Activated T-cell treated with anti-CD3 and anti-CD28 coated beads for 4 hours (primary cell): ENCODE data around the gene ZNF804A.
"Not testable (repeated sequence)": the region's sequence is repeated elsewhere in the genome, so short reads cannot be mapped to it uniquely, and the experiment has no call there.

Experiments used
- DNase-seq: peaks from one replicate; pipeline ENCODE4 v3.0.0-alpha.2; 2020

ZNF804A gene

DNA sequence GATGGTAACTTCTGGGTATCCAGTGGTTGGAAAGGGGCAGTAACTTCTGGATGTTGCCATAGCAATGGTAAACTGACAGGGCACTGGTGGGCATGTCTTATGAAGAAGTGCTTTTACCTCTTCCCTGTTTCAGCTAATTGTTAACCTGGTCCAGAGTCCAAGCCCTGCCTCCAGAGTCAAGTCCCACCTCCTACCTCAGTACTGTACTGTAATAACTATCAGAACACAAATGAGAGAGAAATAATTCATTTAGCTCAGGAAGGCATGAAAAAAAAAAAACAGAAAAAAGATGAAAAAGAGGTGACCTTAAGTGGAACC, 237.0 kb downstream of the ZNF804A start:
- no peak for DNase-seq

DNA sequence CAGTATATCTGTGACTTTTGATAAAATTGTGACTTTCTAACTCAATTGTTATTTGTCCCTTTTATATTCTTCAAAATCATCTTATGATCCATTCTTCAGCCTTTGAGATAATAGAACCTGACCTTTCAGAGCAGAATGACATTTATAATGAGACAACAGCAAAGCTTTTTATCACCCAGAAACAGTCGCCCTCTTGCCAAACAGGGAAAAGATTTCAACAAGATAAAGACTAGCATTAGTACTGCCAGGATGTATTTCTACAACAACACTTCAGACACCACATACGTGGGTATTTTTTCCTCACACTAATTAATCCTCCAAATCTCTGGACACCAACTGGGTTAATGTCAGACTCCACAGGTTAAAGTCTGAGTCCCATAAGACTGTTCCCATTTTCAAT, 249.0 kb downstream of the ZNF804A start:
- no peak for DNase-seq

DNA sequence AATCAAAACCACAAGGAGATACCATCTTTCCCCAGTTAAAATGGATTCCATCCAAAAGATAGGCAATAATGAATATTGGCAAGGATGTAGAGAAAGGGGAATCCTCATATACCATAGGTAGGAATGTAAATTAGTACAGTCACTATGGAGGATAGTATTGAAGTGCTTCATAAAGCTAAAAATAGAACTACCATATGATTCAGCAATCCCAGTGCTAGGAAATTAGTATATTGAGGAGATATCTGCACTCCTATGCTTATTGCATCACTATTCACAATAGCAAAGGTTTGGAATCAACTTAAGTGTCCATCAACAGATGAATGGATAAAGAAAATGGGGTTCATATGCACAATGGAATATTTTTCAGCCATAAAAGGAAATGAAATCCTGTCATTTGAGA, 251.2 kb downstream of the ZNF804A start:
- no peak for DNase-seq

DNA sequence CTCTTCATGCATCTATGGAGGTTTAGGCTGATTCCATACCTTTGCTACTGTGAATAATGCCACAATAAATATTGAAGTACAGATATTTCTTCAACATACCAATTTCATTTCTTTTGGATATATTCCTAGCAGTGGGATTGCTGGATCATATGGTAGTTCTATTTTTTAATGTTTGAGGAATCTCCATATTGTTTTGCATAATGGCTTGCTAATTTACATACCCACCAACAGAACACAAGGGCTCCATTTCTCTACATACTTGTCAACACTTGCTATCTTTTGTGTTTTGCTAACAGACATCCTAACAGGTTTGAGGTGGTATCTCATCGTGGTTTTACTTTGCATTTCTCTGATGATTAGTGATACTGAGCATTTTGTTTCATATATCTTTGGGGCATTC, 253.2 kb downstream of the ZNF804A start:
- DNase-seq, result no peak

DNA sequence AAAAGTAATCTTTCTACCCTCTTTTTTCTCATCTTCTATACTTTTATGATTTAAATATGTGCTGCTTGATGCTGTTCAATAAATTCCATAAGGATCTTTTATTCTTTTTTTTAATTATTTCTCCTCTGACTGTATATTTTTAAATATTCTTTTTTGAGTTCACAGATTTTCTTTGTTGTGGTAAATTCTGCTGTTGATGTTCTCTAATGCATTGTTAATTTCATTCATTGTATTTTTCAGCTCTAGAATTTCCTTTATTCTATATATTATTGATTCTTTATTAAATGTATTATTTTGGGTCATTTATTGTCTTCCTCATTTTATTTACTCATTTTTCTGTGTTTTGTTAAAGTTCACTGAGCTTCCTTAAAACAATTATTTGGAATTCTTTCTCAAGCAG, 260.9 kb downstream of the ZNF804A start:
- DNase-seq, result no peak

DNA sequence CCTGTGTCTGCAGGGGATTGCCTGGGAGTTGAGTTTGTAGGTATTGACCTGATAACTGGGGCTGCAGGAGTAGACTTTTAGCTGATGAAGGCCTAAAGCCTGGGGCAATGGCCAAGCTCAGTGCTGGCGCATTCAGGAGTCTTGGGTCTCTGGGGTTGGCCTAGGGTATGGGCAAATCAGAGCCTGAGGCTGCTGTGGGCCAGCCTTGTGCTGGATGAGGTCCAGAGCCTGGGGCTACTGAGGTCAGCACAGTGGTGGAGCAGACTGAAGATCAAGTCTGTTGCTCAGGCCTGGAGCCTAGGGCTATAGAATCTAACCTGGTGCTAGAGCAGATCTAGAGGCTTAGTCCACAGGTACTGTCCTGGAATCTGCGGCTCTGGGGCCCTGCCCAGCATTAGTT, 262.4 kb downstream of the ZNF804A start:
- no peak for DNase-seq

DNA sequence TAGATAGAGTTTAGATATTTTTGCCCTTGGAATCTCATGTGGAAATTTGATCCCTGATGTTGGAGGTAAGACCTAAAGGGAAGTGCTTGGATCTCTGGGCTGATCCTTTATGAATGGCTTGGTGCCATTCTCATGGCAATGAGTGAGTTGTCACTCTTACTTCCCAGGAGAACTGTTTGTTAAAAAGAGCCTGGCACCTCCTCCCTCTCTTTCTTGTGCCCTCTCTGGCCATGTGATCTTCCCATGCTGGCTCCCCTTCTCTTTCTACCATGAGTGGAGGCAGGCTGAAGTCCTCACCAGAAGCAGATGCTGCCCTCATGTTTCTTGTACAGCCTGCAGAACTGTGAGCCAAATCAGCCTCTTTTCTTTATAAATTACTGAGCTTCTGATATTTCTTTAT, 276.9 kb downstream of the ZNF804A start:
- DNase-seq, result no peak

DNA sequence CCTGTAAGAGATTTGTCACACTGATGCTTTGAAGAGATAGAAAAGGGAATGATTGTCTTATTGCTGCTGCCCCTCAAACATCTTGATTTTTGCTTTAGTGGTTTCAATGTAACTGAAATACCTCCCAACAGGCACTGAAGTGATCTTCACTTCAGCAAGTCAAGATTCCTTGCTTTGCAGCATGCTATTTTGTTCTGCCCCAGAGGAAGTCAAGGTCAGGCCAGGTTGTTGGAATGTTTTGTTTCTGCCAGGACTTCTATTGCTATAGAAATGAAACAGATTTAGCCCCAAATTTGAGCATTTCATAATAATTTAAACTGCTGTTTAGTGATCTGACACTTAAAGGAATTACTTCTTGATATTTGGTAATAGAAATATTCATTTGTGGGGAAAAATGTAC, 277.6 kb downstream of the ZNF804A start:
- no peak for DNase-seq

DNA sequence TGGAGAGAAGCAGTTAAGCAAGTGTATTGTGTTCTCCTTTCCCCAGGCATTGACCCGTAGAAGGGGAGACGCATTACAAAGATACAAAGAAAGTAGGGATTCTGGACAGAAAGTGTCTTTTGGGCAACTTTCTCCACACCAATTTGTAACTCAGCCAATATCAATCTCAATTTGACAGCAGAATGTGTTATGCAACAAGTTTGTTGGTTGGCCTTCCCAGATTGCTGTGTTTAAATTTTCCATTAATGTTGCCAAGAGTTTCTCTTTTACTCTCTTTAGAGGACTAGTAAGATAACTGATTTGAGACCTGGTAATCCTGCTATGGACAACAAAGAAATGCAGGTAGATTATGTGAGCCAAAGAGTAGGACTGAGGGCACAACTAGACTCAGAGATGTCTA, 279.6 kb downstream of the ZNF804A start:
- no peak for DNase-seq

DNA sequence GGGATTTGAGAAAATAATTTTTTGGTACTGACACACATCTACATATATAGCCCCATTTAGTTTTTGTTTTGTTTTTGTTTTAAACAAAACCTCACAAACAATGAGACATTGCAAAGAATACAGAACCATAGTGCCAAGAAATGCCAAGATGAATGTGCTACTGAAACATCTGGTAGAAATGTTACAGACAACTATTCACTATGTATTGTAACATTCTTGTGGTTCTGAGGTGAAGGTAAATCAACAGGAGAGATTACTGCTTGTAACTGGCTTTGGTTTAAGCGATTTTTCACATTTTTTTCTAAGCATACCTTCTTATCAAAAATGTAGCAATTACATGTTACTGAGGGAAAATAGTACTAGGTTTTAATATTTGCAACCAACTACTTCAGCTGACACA, 281.3 kb downstream of the ZNF804A start:
- no peak for DNase-seq

DNA sequence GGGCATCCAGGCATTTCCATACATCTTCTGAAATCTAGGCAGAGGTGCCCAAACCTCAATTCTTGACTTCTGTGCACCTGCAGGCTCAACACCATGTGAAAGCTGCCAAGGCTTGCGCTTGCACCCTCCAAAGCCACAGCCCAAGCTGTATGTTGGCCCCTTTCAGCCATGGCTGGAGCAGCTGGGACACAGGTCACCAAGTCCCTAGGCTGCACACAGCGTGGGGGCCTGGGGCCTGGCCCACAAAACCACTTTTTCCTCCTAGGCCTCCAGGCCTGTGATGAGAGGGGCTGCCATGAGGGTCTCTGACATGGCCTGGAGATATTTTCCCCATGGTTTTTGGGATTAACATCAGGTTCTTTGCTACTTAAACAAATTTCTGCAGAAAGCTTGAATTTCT, 288.3 kb downstream of the ZNF804A start:
- not testable (repeated sequence) for DNase-seq

DNA sequence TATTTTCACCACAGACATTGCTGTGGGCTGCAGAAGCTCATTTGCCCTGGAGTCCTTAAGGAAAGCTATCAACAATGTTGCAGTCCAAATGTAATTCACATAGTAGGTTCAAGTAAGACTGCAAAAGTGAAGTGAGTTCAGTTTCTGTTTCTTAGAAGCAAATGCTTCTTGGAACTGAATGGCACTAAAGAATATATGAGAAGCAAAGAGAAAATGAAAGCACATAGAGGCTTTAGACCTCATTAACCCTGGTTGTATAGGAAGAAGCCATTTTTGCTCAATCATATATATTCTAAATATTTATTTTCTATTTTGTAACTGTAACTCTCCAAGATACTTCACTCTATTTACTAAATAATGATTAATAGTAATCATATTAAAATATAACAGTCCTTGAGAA, 292.0 kb downstream of the ZNF804A start:
- DNase-seq, result no peak

DNA sequence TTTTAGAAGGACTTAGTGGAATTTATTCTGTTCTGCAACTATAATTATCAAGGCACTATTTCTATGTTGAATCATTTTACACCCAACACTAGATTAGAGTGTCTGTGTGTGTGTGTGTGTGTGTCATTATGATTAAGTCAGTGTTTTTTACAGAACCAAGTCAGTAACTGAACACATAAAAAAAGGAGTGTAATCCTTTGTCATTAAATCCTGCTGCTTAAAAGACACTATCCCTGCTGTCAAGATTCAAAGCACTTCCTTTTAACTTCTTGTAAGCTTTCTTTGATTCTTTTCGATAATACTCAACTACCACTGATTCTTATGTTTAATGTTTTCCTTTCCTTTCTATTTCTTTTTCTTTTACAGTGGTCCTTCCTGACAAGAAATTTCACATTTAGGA, 306.7 kb downstream of the ZNF804A start:
- no peak for DNase-seq

DNA sequence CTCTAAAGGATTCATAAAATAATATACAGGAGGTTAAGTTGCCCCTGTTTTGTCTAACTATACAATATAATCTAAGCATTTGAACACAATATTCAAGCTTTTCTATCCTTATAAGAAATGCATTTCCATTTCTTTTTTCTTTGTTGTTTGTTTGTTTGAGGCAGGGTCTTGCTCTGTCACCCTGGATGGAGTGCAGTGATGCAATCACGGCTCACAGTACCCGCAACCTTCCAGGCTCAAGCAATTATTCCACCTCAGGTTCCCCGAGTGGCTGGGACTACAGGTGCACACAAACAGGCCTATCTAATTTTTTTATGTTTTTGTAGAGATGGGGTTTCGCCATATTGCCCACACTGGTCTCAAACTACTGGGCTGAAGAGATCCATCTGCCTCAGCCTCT, 307.8 kb downstream of the ZNF804A start:
- DNase-seq, result no peak

DNA sequence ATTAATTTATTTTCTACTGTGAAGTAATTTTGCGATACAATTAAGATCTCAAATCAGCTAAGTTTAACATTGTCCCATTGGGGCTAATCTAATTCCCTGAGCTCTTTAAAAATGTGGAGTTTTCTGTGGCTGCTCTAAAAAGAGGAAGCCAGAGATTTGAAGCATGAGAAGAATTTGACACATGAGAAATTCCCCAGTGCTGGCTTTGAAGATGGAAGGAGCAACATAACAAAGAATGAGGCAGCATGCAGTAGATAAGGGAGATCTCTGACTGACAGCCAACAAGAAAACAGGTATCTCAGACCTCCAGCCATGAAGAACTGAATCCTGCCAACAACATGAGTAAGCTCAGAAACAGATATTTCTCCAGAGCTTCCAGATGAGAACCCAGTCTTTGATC, 308.4 kb downstream of the ZNF804A start:
- no peak for DNase-seq

DNA sequence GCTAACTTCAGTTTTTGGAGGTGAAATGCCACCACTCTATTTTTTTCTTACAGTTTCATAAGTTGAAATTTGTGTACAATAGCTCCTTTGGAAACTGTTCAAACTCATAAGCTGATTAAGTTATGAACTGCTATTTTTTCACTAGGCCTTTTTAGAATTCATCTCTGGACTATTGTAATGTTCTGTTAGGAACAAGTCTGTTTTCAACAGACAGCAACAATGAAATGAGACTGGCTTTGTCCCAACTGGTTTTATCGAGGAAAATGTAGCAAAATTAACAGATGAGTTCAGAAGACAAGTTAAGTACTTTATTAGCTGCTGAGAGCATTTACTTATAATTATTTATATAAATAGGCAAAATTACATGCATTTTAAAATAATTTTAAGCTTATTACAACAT, 310.6 kb downstream of the ZNF804A start:
- no peak for DNase-seq

DNA sequence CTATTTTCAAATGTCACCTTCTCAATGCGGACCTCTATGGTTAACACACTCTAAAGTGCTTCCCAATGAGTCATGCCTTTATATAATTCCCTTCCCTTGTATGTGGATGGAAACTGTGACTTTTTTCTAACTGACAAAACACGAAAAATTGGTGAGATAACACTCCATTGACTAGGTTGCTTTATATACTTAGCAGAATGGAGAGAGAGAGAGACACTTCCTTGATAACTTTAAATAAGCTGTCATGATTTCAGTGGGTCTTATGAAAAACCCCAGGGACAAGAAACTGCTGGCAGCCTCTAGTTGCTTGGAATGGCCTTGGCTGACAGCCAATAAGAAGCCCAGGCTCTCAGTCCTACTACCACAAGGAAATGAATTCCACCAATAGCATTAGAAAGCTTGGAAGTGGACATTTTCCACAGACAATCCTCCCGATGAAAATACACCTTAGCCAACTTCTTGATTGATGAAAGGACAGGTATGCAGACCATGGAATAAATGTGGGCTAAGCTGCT, 322.2 kb downstream of the ZNF804A start:
- no peak for DNase-seq

DNA sequence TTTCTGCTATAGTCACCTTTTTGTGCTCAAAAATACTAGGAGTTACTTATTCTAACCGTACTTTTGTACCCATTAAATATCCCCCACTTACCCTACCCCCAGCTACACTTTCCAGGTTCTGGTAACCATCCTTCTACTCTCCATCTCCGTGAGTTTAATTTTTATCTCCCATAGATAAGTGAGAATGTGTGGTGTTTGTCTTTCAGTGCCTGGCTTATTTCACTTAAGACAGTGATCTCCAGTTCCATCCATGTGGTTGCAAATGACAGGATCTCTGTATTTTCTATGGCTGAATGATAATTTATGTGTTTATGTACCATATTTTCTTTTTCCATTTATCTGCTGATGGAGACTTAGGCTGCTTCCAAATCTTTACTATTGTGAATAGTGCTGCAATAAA, 323.3 kb downstream of the ZNF804A start:
- no peak for DNase-seq

DNA sequence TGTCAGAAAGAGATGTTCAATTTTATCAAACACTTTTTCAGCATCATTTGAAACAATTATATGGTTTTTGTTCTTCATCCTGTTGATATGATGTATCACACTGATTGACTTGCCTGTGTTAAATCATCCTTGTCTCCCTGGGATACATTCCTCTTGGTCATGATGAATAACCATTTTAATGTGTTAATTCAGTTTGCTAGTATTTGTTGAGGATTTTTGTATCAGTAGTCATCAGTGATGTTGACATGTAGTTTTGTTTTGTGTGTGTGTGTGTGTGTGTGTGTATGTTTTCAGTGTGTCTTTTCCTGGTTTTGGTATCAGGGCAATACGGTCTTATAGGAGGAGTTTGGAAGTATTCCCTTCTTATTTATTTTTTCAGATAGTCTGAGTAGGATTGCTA, 325.4 kb downstream of the ZNF804A start:
- DNase-seq, result no peak

DNA sequence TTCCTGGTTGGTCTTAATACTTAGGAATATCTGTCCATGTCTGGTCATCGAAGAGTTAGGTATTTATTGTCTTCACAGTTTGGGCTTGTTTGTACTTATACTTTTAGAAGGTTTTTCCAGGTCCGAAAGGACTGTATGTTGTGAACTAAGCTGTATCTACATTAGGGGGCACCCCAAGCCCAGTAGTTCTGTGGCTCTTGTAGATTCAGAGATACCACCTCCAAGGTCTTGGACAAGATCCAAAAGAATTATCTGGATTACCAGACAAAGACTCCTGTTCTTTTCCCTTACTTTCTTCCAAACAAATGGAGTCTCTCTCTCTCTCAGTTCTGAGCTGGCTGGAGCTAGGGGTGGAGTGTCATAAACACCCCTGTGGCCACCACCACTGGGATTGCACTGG, 328.7 kb downstream of the ZNF804A start:
- DNase-seq, result no peak

DNA sequence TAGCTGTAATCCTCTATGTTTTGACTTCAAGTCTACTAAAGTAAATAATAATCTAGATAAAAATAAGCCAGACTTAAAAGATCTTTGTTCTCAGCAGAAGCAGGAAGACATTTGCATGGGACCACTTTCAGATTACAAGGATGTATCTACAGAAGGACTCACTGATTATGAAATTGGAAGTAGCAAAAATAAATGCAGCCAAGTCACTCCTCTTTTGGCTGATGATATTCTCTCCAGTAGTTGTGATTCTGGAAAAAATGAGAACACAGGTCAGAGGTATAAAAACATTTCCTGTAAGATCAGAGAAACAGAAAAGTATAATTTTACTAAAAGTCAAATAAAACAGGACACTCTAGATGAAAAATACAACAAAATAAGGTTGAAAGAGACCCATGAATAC, 338.4 kb downstream of the ZNF804A start:
- no peak for DNase-seq

DNA sequence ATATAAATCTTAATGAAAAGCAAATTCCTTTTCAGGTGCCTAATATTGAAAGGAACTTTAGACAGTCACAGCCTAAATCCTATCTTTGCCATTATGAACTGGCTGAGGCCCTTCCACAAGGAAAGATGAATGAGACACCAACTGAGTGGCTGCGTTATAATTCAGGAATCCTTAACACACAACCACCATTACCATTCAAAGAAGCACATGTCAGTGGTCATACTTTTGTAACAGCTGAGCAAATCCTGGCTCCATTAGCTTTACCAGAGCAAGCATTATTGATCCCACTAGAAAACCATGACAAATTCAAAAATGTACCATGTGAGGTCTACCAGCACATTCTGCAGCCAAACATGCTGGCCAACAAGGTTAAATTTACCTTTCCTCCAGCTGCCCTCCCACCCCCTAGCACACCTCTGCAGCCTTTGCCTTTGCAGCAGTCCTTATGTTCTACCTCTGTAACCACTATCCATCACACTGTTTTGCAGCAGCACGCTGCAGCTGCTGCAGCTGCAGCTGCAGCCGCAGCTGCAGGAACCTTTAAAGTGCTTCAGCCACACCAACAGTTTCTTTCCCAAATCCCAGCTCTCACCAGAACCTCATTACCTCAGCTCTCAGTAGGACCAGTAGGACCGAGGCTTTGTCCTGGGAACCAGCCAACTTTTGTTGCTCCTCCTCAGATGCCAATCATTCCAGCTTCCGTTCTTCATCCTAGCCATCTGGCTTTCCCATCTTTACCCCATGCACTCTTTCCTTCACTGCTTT, 340.1 kb downstream of the ZNF804A start:
- no peak for DNase-seq

DNA sequence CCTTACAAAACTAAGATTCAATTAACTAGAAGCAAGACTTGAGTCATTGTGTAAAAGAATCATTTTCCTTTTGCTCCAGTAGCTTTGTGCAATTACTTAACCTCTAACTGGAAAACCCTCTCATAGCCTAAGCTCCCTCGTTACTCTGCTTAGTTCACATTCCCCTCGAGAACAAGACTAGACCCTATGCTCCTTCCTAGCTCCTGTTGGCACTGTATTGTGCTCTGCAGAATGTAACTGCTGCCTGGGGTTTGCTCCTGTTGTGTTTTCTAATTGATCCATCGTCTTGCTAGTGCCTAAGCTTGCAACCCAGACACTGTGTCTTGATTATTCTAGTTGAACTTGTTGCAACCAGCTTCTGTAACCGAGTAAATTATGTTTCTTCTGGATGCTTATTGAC, 347.0 kb downstream of the ZNF804A start:
- no peak for DNase-seq

DNA sequence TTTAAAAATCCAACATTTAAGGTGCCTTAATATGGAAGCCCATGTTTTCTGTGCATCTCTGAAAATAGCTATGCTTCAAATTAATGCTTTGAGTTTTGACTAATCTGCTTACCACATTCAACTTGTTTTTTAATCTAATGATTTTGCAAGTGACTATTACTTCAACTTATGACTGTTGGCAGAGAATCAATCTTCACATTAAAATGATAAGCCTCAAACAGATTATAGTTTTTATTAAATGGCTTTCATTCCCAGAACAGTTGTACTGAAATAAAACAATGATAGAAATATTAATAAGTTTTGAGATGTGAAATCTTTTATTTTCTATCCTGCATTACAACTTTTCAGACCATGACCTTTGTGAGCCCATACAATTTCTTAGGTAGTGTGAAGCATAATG, 347.5 kb downstream of the ZNF804A start:
- no peak for DNase-seq

DNA sequence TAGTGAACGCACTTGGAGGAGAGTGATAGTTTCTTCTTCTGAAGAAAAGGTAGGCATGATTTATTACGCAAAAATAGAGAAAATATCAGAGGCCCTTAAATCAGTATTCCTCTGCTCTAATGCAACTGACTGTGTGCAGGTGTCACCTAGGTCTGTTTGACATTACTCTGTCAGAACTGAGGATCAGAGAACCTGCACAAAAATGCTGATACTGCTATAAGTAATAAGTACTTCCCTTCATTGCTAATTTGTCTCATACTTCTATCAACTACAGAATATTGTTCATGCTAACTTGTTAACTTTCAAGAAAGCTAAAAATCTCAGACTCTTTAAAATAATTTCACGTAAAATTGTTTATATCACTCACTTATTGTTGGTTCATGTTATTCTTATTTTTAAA, 358.5 kb downstream of the ZNF804A start:
- DNase-seq, result no peak
